Measurements from ENCODE around the gene SIK3.

The SIK3 gene

GRCh38 chr11:116901211-116901610 lies 197.0 kb downstream of the SIK3 start:
- DNase-seq (ENCODE audit: low read depth in 1 of 2, low spot score in 1 of 2): no peak

- DNase-seq (ENCODE audit: low read depth in 1 of 2, low spot score in 1 of 2): no peak
Observed at GRCh38 chr11:116896211-116896610, 202.0 kb downstream of the SIK3 start.

GRCh38 chr11:116895048-116895757 lies 203.0 kb downstream of the SIK3 start:
- no peak for DNase-seq (ENCODE audit: low read depth in 1 of 2, low spot score in 1 of 2)

GRCh38 chr11:116893906-116894305 lies 204.3 kb downstream of the SIK3 start:
- DNase-seq (ENCODE audit: low read depth in 1 of 2, low spot score in 1 of 2): no peak

GRCh38 chr11:116893437-116893836 lies 204.8 kb downstream of the SIK3 start:
- no peak for DNase-seq (ENCODE audit: low read depth in 1 of 2, low spot score in 1 of 2)

- DNase-seq (ENCODE audit: low read depth in 1 of 2, low spot score in 1 of 2): no peak
Observed at GRCh38 chr11:116892374-116892773, 205.9 kb downstream of the SIK3 start.

- no peak for DNase-seq (ENCODE audit: low read depth in 1 of 2, low spot score in 1 of 2)
Observed at GRCh38 chr11:116891746-116892145, 206.5 kb downstream of the SIK3 start.

- no peak for DNase-seq (ENCODE audit: low read depth in 1 of 2, low spot score in 1 of 2)
Observed at GRCh38 chr11:116890607-116891006, 207.6 kb downstream of the SIK3 start.

- DNase-seq (ENCODE audit: low read depth in 1 of 2, low spot score in 1 of 2): no peak
Observed at GRCh38 chr11:116890193-116890592, 208.0 kb downstream of the SIK3 start.

- no peak for DNase-seq (ENCODE audit: low read depth in 1 of 2, low spot score in 1 of 2)
Observed at GRCh38 chr11:116888884-116889549, 209.2 kb downstream of the SIK3 start.

- DNase-seq (ENCODE audit: low read depth in 1 of 2, low spot score in 1 of 2): no peak
Observed at GRCh38 chr11:116888024-116888423, 210.2 kb downstream of the SIK3 start.

- DNase-seq (ENCODE audit: low read depth in 1 of 2, low spot score in 1 of 2): no peak
Observed at GRCh38 chr11:116885951-116886655, 212.1 kb downstream of the SIK3 start.

- no peak for DNase-seq (ENCODE audit: low read depth in 1 of 2, low spot score in 1 of 2)
Observed at GRCh38 chr11:116882386-116882785, 215.8 kb downstream of the SIK3 start.

- no peak for DNase-seq (ENCODE audit: low read depth in 1 of 2, low spot score in 1 of 2)
Observed at GRCh38 chr11:116881143-116881542, 217.1 kb downstream of the SIK3 start.

GRCh38 chr11:116879800-116880625 lies 218.2 kb downstream of the SIK3 start:
- DNase-seq (ENCODE audit: low read depth in 1 of 2, low spot score in 1 of 2): no peak

- no peak for DNase-seq (ENCODE audit: low read depth in 1 of 2, low spot score in 1 of 2)
Observed at GRCh38 chr11:116876656-116877055, 221.6 kb downstream of the SIK3 start.

GRCh38 chr11:116875194-116875593 lies 223.0 kb downstream of the SIK3 start:
- DNase-seq (ENCODE audit: low read depth in 1 of 2, low spot score in 1 of 2): no peak

- no peak for DNase-seq (ENCODE audit: low read depth in 1 of 2, low spot score in 1 of 2)
Observed at GRCh38 chr11:116874251-116874650, 224.0 kb downstream of the SIK3 start.

- DNase-seq (ENCODE audit: low read depth in 1 of 2, low spot score in 1 of 2): no peak
Observed at GRCh38 chr11:116873381-116873780, 224.8 kb downstream of the SIK3 start.

GRCh38 chr11:116871248-116871647 lies 227.0 kb downstream of the SIK3 start:
- no peak for DNase-seq (ENCODE audit: low read depth in 1 of 2, low spot score in 1 of 2)

- DNase-seq (ENCODE audit: low read depth in 1 of 2, low spot score in 1 of 2): no peak
Observed at GRCh38 chr11:116870054-116870453, 228.2 kb downstream of the SIK3 start.

All from stimulated activated CD4-positive, alpha-beta T cell treated with anti-CD3 and anti-CD28 coated beads, Interleukin-15, amount 100 ng/mL, for 1 hour (primary cell).